Mesenchymal stem cell (in vitro differentiated cells and primary cell): ENCODE data around the gene UXS1.

Experiments used
- DNase-seq: peaks from one replicate; pipeline ENCODE4 v3.0.0-alpha.2; 2013
- H2AFZ ChIP-seq: one replicate; pipeline ENCODE4 v1.6.1; 2013; ENCODE audit warnings: low read depth, mild to moderate bottlenecking, control low read depth, inconsistent platforms, low read length, moderate library complexity
- H2AK5ac ChIP-seq: 2 replicates; pipeline ENCODE4 v1.6.1; 2013; ENCODE audit warnings: low read length, moderate library complexity, mild to moderate bottlenecking, inconsistent platforms; ENCODE audit not compliant: severe bottlenecking
- H2BK120ac ChIP-seq: one replicate; pipeline ENCODE4 v1.6.1; 2013; ENCODE audit warnings: low read depth, mild to moderate bottlenecking, inconsistent platforms, low read length, moderate library complexity
- H2BK12ac ChIP-seq, 2 experiments: one replicate each; pipeline ENCODE4 v1.6.1; 2013; ENCODE audit warnings: inconsistent platforms in 2 of 2, low read length in 2 of 2, mild to moderate bottlenecking in 2 of 2, moderate library complexity in 2 of 2, control low read depth in 1 of 2
- H2BK15ac ChIP-seq: one replicate; pipeline ENCODE4 v1.6.1; 2013; ENCODE audit warnings: mild to moderate bottlenecking, low read depth, inconsistent platforms; ENCODE audit not compliant: poor library complexity, severe bottlenecking
- H2BK5ac ChIP-seq: 2 replicates; pipeline ENCODE4 v1.6.1; 2013; ENCODE audit warnings: low read depth, mild to moderate bottlenecking, low read length, control low read depth, inconsistent platforms; ENCODE audit not compliant: poor library complexity, severe bottlenecking
- H3K14ac ChIP-seq, 2 experiments: one replicate each; pipeline ENCODE4 v1.6.1; 2013; ENCODE audit warnings: inconsistent platforms in 2 of 2, low read length in 2 of 2, control low read depth in 1 of 2, mild to moderate bottlenecking in 1 of 2, moderate library complexity in 1 of 2
- H3K18ac ChIP-seq, 2 experiments: one replicate each; pipeline ENCODE4 v1.6.1; 2013; ENCODE audit warnings: inconsistent platforms in 2 of 2, low read length in 2 of 2, control low read depth in 1 of 2, low read depth in 1 of 2, mild to moderate bottlenecking in 1 of 2
- H3K23ac ChIP-seq, 2 experiments: one replicate each; pipeline ENCODE4 v1.6.1; 2013; ENCODE audit warnings: inconsistent platforms in 2 of 2, low read length in 2 of 2, mild to moderate bottlenecking in 2 of 2, moderate library complexity in 2 of 2, control low read depth in 1 of 2
- H3K27ac ChIP-seq: 2 replicates; pipeline ENCODE4 v1.5.1; 2013; ENCODE audit warnings: mild to moderate bottlenecking, moderate library complexity, low read length, control low read depth, inconsistent platforms; ENCODE audit not compliant: poor library complexity, severe bottlenecking
- H3K27me3 ChIP-seq, 2 experiments: 2 replicates each; pipeline versions ENCODE4 v1.6.1 to v1.7.0; 2013; ENCODE audit warnings: low read length in 2 of 2, mild to moderate bottlenecking in 2 of 2, moderate library complexity in 2 of 2, control low read depth in 1 of 2, inconsistent platforms in 1 of 2; ENCODE audit not compliant: control insufficient read depth in 1 of 2, insufficient read depth in 1 of 2
- H3K36me3 ChIP-seq, 2 experiments: 2 replicates each; pipeline versions ENCODE4 v1.6.1 to v1.7.0; 2013; ENCODE audit warnings: low read length in 2 of 2, control low read depth in 1 of 2, inconsistent platforms in 1 of 2, low read depth in 1 of 2, mild to moderate bottlenecking in 1 of 2; ENCODE audit not compliant: insufficient read depth in 2 of 2, control insufficient read depth in 1 of 2
- H3K4ac ChIP-seq, 2 experiments: one replicate each; pipeline ENCODE4 v1.6.1; 2013; ENCODE audit warnings: inconsistent platforms in 2 of 2, low read length in 2 of 2, mild to moderate bottlenecking in 2 of 2, moderate library complexity in 2 of 2, control low read depth in 1 of 2, low read depth in 1 of 2
- H3K4me1 ChIP-seq: 2 replicates; pipeline ENCODE4 v1.6.1; 2013; ENCODE audit warnings: low read depth, low read length, control low read depth; ENCODE audit not compliant: control insufficient read depth, insufficient read depth
- H3K4me2 ChIP-seq: 2 replicates; pipeline ENCODE4 v1.6.1; 2013; ENCODE audit warnings: low read length, mild to moderate bottlenecking, inconsistent platforms; ENCODE audit not compliant: poor library complexity, severe bottlenecking
- H3K4me3 ChIP-seq, 2 experiments: 2 replicates each; pipeline versions ENCODE4 v1.5.1 to v1.7.0; 2013; ENCODE audit warnings: low read length in 2 of 2, mild to moderate bottlenecking in 2 of 2, control low read depth in 1 of 2, low read depth in 1 of 2; ENCODE audit not compliant: insufficient read depth in 1 of 2
- H3K79me1 ChIP-seq: replicated peaks from 2 replicates; pipeline ENCODE4 v1.6.1; 2013; ENCODE audit warnings: mild to moderate bottlenecking, control low read depth, low read length, inconsistent platforms; ENCODE audit not compliant: poor library complexity, severe bottlenecking
- H3K9ac ChIP-seq: 2 replicates; pipeline ENCODE4 v1.7.0; 2013; ENCODE audit warnings: mild to moderate bottlenecking, low read length, moderate library complexity
- H3K9me3 ChIP-seq: 2 replicates; pipeline ENCODE4 v1.7.0; 2013; ENCODE audit warnings: mild to moderate bottlenecking, low read length; ENCODE audit not compliant: control insufficient read depth
- H4K8ac ChIP-seq: one replicate; pipeline ENCODE4 v1.6.1; 2013; ENCODE audit warnings: inconsistent platforms, mild to moderate bottlenecking, low read length, moderate library complexity
- H4K91ac ChIP-seq: one replicate; pipeline ENCODE4 v1.6.1; 2013; ENCODE audit warnings: mild to moderate bottlenecking, low read length, inconsistent platforms
- WGBS: methylation state at CpG from one replicate; pipeline ENCODE4 v1.1.7; 2013; ENCODE audit warnings: mixed read lengths; 5-methylcytosine and 5-hydroxymethylcytosine counted together

The UXS1 gene

DNA sequence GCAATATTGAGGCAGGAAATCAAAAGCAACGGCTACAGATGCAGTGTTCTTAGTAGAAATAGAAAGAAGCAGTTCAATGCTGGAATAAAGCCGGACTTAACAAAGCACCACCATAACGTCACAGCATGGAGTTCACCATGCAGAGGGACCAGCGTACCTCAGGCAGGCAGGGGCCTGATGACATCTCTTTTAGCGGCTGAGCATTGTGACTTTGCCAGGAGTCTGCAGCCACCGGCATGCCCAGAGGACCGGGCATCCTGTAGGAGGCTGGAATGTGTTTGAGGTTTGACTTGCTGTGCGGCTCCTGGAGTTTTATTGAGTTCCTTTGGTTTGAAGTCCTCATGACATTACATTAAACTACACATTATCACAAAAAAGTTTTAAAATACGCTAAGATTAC lies 139.8 kb downstream of the UXS1 start:
- no peak overlapping the region for H3K4ac ChIP-seq
- H2AK5ac ChIP-seq, result no peak overlapping the region
- H3K23ac ChIP-seq, result no peak overlapping the region
- no peak overlapping the region for H3K27ac ChIP-seq
- no peak overlapping the region for H4K91ac ChIP-seq
- no peak for DNase-seq
- H3K14ac ChIP-seq, result no peak overlapping the region
- H3K4me3 ChIP-seq, result no peak overlapping the region
- H3K36me3 ChIP-seq, result no peaks in the 10 kb centered on the region
- no peak overlapping the region for H3K4me2 ChIP-seq
- no peak overlapping the region for H2BK120ac ChIP-seq
- H3K9ac ChIP-seq, result no peak overlapping the region
- no peak overlapping the region for H2AFZ ChIP-seq
- peaks cover 9% of the 10 kb centered on the region for H3K4me1 ChIP-seq
- peaks cover 4% of the 10 kb centered on the region for H3K9me3 ChIP-seq
- no peak overlapping the region for H2BK12ac ChIP-seq
- WGBS, result 91% methylated on average over 6 of the region's 9 CpGs
- peaks cover 0 to 21% of the 10 kb centered on the region in 2 experiments for H3K27me3 ChIP-seq
- H4K8ac ChIP-seq, result no peak overlapping the region
- H3K79me1 ChIP-seq, result no peaks in the 10 kb centered on the region
- H2BK15ac ChIP-seq, result no peak overlapping the region
- H3K18ac ChIP-seq, result no peak overlapping the region
- no peak overlapping the region for H2BK5ac ChIP-seq

GRCh38 chr2:106053581-106053980 lies 140.5 kb downstream of the UXS1 start:
- DNase-seq, result no peak
- WGBS, result 90% methylated on average over 6 of the region's 6 CpGs
- no peak overlapping the region for H3K14ac ChIP-seq
- H3K79me1 ChIP-seq, result no peaks in the 10 kb centered on the region
- no peak overlapping the region for H3K27ac ChIP-seq
- H3K4ac ChIP-seq, result no peak overlapping the region
- H3K4me2 ChIP-seq, result no peak overlapping the region
- no peak overlapping the region for H3K23ac ChIP-seq
- H3K9me3 ChIP-seq, result peaks cover 4% of the 10 kb centered on the region
- H3K27me3 ChIP-seq, result peaks cover 0 to 25% of the 10 kb centered on the region in 2 experiments
- H3K4me3 ChIP-seq, result no peak overlapping the region
- no peak overlapping the region for H2AFZ ChIP-seq
- no peak overlapping the region for H4K8ac ChIP-seq
- no peak overlapping the region for H2BK12ac ChIP-seq
- H2BK15ac ChIP-seq, result no peak overlapping the region
- H3K9ac ChIP-seq, result no peak overlapping the region
- H3K4me1 ChIP-seq, result peaks cover 9% of the 10 kb centered on the region
- no peak overlapping the region for H4K91ac ChIP-seq
- peak overlapping the region in 1 of 2 experiments; percentile 35 for H3K18ac ChIP-seq
- no peak overlapping the region for H2BK120ac ChIP-seq
- peak overlapping the region; percentile 49 for H2AK5ac ChIP-seq
- H2BK5ac ChIP-seq, result no peak overlapping the region
- no peaks in the 10 kb centered on the region for H3K36me3 ChIP-seq

DNA sequence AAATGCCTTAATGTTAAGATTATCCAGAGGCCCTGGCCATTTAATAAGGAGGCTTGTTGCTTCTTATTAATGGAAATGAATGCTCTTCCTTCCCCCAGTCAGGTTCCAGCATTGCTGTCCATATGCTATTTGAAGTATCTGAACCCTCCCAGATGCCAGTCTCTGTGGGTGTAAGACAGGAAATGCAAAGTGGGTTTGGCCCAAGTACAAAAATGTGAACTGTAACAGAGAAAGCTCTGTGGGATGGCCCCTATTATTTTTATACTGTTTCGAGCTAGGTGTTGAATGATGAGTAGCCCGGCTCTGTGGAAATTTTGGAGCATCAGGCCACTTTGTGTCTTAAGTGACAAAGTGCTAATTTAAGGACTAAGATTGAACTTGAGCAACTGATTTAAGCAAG lies 141.0 kb downstream of the UXS1 start:
- Histone ChIP-seq H3K18ac (no peak overlapping the region), H2BK5ac (no peak overlapping the region), H3K4ac (no peak overlapping the region), H2BK120ac (no peak overlapping the region), H3K9ac (no peak overlapping the region), H3K4me2 (no peak overlapping the region), H2AFZ (no peak overlapping the region), H3K9me3 (peaks cover 4% of the 10 kb centered on the region), H3K4me1 (peaks cover 9% of the 10 kb centered on the region), H3K79me1 (no peaks in the 10 kb centered on the region), H3K36me3 (no peaks in the 10 kb centered on the region), H3K23ac (no peak overlapping the region), H3K27me3 (peaks cover 0 to 25% of the 10 kb centered on the region in 2 experiments), H2BK12ac (no peak overlapping the region), H3K4me3 (no peak overlapping the region), H2BK15ac (no peak overlapping the region), H3K27ac (no peak overlapping the region), H4K91ac (no peak overlapping the region), H3K14ac (no peak overlapping the region), H2AK5ac (no peak overlapping the region), H4K8ac (no peak overlapping the region)
- DNase-seq, result peak; percentile 2
- 83% methylated on average over 2 of the region's 2 CpGs for WGBS

DNA sequence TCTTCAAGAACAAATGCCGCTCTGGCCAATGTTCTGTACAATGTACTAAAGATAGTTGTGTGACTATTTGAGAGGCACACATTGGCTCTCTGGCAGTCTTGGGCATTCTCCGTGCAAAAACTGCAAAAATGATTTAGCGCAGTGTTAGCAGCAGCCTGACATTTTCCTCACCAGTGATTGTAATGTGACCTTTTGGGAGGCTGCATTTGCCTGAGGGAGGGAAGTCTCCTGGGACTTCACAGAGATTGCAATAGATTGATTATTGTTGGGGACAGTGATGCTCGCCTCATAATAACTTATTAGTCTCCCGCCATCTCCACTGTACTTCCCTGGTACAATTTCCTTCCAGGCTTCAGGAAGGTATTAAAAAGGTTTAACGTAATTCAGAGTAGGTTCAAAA lies 149.2 kb downstream of the UXS1 start:
- no peak overlapping the region for H2BK12ac ChIP-seq
- no peak overlapping the region for H3K18ac ChIP-seq
- no peak overlapping the region for H4K91ac ChIP-seq
- H3K4ac ChIP-seq, result no peak overlapping the region
- H3K36me3 ChIP-seq, result no peaks in the 10 kb centered on the region
- peaks cover 4 to 5% of the 10 kb centered on the region in 2 experiments for H3K27me3 ChIP-seq
- no peak overlapping the region for H3K9ac ChIP-seq
- no peak overlapping the region for H3K27ac ChIP-seq
- no peak overlapping the region for H2BK120ac ChIP-seq
- H3K9me3 ChIP-seq, result no peaks in the 10 kb centered on the region
- no peak overlapping the region for H2BK15ac ChIP-seq
- no peak overlapping the region for H3K4me2 ChIP-seq
- H3K14ac ChIP-seq, result no peak overlapping the region
- H3K4me1 ChIP-seq, result peaks cover 2% of the 10 kb centered on the region
- H4K8ac ChIP-seq, result no peak overlapping the region
- no peak overlapping the region for H2AK5ac ChIP-seq
- H2BK5ac ChIP-seq, result no peak overlapping the region
- no peak for DNase-seq
- H2AFZ ChIP-seq, result no peak overlapping the region
- WGBS, result 72% methylated on average over 4 of the region's 6 CpGs
- H3K23ac ChIP-seq, result no peak overlapping the region
- no peaks in the 10 kb centered on the region for H3K79me1 ChIP-seq
- H3K4me3 ChIP-seq, result no peak overlapping the region
